ENCODE data around the gene GDAP2. TPM values are rescaled to one million over a fixed set of nuclear protein-coding genes. Genes with fewer than 3 reads are reported as not detected.

The GDAP2 gene
- total and polyA plus RNA-seq, 2 donors (not counting 1 experiment from before 2014, with no cell fraction given): 6.8 to 36.7 TPM

GRCh38 chr1:117942293-117942692 lies 12.9 kb upstream of the GDAP2 start:
- POLR2A ChIA-PET: no interaction called here

DNA sequence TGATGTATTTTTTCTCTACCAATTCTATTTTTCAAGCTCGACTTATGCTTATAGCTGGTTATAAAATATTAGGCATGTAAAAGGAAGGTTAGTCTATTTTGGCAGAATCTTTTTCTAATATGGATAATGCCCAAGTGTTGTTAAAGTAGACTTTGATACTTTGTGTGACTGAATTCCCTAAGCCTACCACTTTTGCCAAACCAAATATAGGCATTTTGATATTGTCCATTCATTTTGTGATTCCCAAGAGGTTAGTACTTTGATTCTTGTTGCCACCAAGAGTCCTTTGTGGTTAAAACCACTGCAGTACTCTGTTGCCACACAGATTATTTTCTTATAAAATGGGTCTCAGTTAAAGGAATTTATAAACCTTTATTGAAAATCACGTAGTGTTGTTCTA lies 4.3 kb upstream of the GDAP2 start:
- no peak overlapping the region for H3K4me2 ChIP-seq (replicated peaks; ENCODE audit: low read depth, low read length, poor library complexity, severe bottlenecking)
- no peaks in the 10 kb centered on the region for H3K27me3 Mint-ChIP-seq
- peaks cover 10 to 31% of the 10 kb centered on the region in 2 experiments for H3K36me3 ChIP-seq (replicated peaks in 1 of 2; ENCODE audit: control extremely low read depth in 1 of 2, control insufficient read depth in 1 of 2, extremely low read depth in 1 of 2, insufficient read depth in 2 of 2, low read length in 1 of 2)
- peaks cover 35% of the 10 kb centered on the region for H3K4me1 Mint-ChIP-seq
- no peak overlapping the region for H3K4me3 ChIP-seq (ENCODE audit: control extremely low read depth in 1 of 5, extremely low read depth in 1 of 5, insufficient read depth in 1 of 5, low read depth in 2 of 5, low read length in 4 of 5)
- ChIA-PET POLR2A (no interaction called here), CTCF (interaction anchor here (1.4 kb wide), 1 partner anchor 9 kb away, joined by 4 read pairs; no protein-coding TSS in a partner anchor)
- peaks cover 9% of the 10 kb centered on the region for H4K20me1 ChIP-seq (ENCODE audit: control insufficient read depth, insufficient read depth, low read length, poor library complexity, severe bottlenecking)
- no peaks in the 10 kb centered on the region for H3K9me3 ChIP-seq (ENCODE audit: control extremely low read depth in 1 of 3, control insufficient read depth in 2 of 3, insufficient read depth in 1 of 3, low read length in 2 of 3)
- no peaks in the 10 kb centered on the region for H3K9me3 Mint-ChIP-seq (ENCODE audit: insufficient read depth)
- H3K9ac ChIP-seq (ENCODE audit: low read length): no peak overlapping the region
- WGBS (ENCODE audit: insufficient coverage): no CpG with 5 or more reads among the region's 2 CpGs
- H3K27ac Mint-ChIP-seq: no peak overlapping the region
- no peak overlapping the region for H2AFZ ChIP-seq (ENCODE audit: insufficient read depth, low read depth, low read length, poor library complexity, severe bottlenecking)
- DNase-seq (no peak), ATAC-seq (ENCODE audit: low read depth) (no peak)
- no peaks in the 10 kb centered on the region for H3K27me3 ChIP-seq (replicated peaks in 1 of 4; ENCODE audit: control extremely low read depth in 1 of 4, control insufficient read depth in 3 of 4, insufficient read depth in 4 of 4, low read length in 3 of 4)
- no peak overlapping the region for H3K4me3 Mint-ChIP-seq
- H3K27ac ChIP-seq (ENCODE audit: low read length in 2 of 2): no peak overlapping the region
- intact Hi-C loops (cut with micrococcal nuclease): no loop called here
- peaks cover 50% of the 10 kb centered on the region for H3K79me2 ChIP-seq (ENCODE audit: control insufficient read depth, insufficient read depth, low read length)
- TF ChIP-seq, protein P1, sequence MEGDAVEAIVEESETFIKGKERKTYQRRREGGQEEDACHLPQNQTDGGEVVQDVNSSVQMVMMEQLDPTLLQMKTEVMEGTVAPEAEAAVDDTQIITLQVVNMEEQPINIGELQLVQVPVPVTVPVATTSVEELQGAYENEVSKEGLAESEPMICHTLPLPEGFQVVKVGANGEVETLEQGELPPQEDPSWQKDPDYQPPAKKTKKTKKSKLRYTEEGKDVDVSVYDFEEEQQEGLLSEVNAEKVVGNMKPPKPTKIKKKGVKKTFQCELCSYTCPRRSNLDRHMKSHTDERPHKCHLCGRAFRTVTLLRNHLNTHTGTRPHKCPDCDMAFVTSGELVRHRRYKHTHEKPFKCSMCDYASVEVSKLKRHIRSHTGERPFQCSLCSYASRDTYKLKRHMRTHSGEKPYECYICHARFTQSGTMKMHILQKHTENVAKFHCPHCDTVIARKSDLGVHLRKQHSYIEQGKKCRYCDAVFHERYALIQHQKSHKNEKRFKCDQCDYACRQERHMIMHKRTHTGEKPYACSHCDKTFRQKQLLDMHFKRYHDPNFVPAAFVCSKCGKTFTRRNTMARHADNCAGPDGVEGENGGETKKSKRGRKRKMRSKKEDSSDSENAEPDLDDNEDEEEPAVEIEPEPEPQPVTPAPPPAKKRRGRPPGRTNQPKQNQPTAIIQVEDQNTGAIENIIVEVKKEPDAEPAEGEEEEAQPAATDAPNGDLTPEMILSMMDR (IDR thresholded peaks at IDR 0.05): no peak
- no peak for TF ChIP-seq EZH2 (IDR thresholded peaks at IDR 0.05; ENCODE audit: borderline replicate concordance, insufficient read depth, low read depth, low read length, poor library complexity, severe bottlenecking)
- peaks cover 15% of the 10 kb centered on the region in 2 donors for H3K4me1 ChIP-seq (ENCODE audit: control insufficient read depth in 2 of 2, insufficient read depth in 2 of 2, low read length in 2 of 2)

More at GRCh38 chr1:117942293-117942692, 12.9 kb upstream of the GDAP2 start:
- Mint-ChIP-seq H3K27ac (no peak overlapping the region), H3K27me3 (no peaks in the 10 kb centered on the region), H3K4me3 (no peak overlapping the region), H3K4me1 (no peaks in the 10 kb centered on the region), H3K9me3 (ENCODE audit: insufficient read depth) (no peaks in the 10 kb centered on the region)
- no peak overlapping the region for H3K4me2 ChIP-seq (replicated peaks; ENCODE audit: low read depth, low read length, poor library complexity, severe bottlenecking)
- CTCF ChIA-PET: interaction anchor here (1.1 kb wide), 1 partner anchor 9 kb away, joined by 4 read pairs; no protein-coding TSS in a partner anchor
- no peaks in the 10 kb centered on the region for H3K27me3 ChIP-seq (replicated peaks in 1 of 4; ENCODE audit: control extremely low read depth in 1 of 4, control insufficient read depth in 3 of 4, insufficient read depth in 4 of 4, low read length in 3 of 4)
- no peak overlapping the region for H3K27ac ChIP-seq (ENCODE audit: low read length in 2 of 2)
- H3K4me3 ChIP-seq (ENCODE audit: control extremely low read depth in 1 of 5, extremely low read depth in 1 of 5, insufficient read depth in 1 of 5, low read depth in 2 of 5, low read length in 4 of 5): no peak overlapping the region
- TF ChIP-seq EZH2 (IDR thresholded peaks at IDR 0.05; ENCODE audit: borderline replicate concordance, insufficient read depth, low read depth, low read length, poor library complexity, severe bottlenecking): no peak
- TF ChIP-seq, protein P1 (IDR thresholded peaks at IDR 0.05): no peak
- H3K9ac ChIP-seq (ENCODE audit: low read length): no peak overlapping the region
- H3K9me3 ChIP-seq (ENCODE audit: control extremely low read depth in 1 of 3, control insufficient read depth in 2 of 3, insufficient read depth in 1 of 3, low read length in 2 of 3): no peaks in the 10 kb centered on the region
- H4K20me1 ChIP-seq (ENCODE audit: control insufficient read depth, insufficient read depth, low read length, poor library complexity, severe bottlenecking): no peaks in the 10 kb centered on the region
- no peaks in the 10 kb centered on the region for H3K79me2 ChIP-seq (ENCODE audit: control insufficient read depth, insufficient read depth, low read length)
- ATAC-seq (ENCODE audit: low read depth) (no peak), DNase-seq (no peak)
- intact Hi-C loops (cut with micrococcal nuclease): no loop called here
- H3K4me1 ChIP-seq (ENCODE audit: control insufficient read depth in 2 of 2, insufficient read depth in 2 of 2, low read length in 2 of 2): no peaks in the 10 kb centered on the region
- 100% methylated on average over 1 of the region's 2 CpGs for WGBS (ENCODE audit: insufficient coverage)
- no peak overlapping the region for H2AFZ ChIP-seq (ENCODE audit: insufficient read depth, low read depth, low read length, poor library complexity, severe bottlenecking)
- H3K36me3 ChIP-seq (replicated peaks in 1 of 2; ENCODE audit: control extremely low read depth in 1 of 2, control insufficient read depth in 1 of 2, extremely low read depth in 1 of 2, insufficient read depth in 2 of 2, low read length in 1 of 2): peaks cover 18 to 89% of the 10 kb centered on the region in 2 experiments

Measured in B cell (primary cell).